K562 treated with DMSO at 1 percent for 24 hours (cell line): ENCODE measurements around the gene MMAA. TPM values are rescaled to one million over a fixed set of nuclear protein-coding genes. Genes with fewer than 3 reads are reported as not detected.

Source experiments
- total RNA-seq: library from RNA; unstranded; fragments of 300-600 nt; gene quantifications from 2 replicates; pipeline ENCODE4 v1.2.3, GENCODE V29; 2022; ENCODE audit warnings: low read depth; ENCODE audit not compliant: insufficient read depth

The MMAA gene
- 0.27 and 0.82 TPM in 2 replicates for total RNA-seq

GRCh38 chr4:145618932-145619638 is at the start of gene MMAA:
MMAA (plus strand) TSS chr4:145619385; CDS start chr4:145639140, 19,755 bp downstream.

DNA sequence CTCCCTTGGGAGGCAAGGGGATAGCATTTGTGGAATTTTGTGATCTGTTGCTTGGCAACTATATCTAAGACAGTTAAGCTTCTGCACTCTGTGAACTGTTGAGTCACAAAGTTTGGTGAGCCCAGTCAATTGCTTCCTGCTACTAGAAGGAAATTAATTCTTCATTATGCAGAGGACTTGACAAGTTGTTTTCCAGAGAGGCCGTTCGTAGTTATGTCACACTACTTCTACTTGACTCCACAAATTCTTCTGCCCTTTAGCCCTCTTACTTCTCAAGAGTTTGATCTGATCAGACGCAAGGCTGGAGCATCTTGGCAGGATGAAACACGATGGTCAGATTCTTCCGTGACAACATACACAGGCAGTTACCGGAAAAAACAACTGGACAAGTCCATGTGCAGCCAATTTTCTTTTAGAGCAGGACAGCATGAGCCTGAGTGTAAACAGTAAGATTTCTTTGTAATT is 60.8 kb downstream of the MMAA start, which contains the start of gene C4orf51:
Gene C4orf51, plus strand, starts transcription at position 156 of the 465 bp plus-strand sequence. Its CDS starts 58 bp downstream, at position 214.

Other genes starting within 250 kb of the MMAA start
- gene SMAD1, start 137.5 kb upstream of the MMAA start, total RNA-seq, result not detected in 2 replicates
- not detected in 2 replicates for gene C4orf51, start 60.8 kb downstream of the MMAA start, total RNA-seq